Measurements from ENCODE around the gene PRUNE2. TPM values are rescaled to one million over a fixed set of nuclear protein-coding genes. Genes with fewer than 3 reads are reported as not detected.

PRUNE2 gene
- polyA plus RNA-seq, 1 experiment = 0.78 TPM

DNA sequence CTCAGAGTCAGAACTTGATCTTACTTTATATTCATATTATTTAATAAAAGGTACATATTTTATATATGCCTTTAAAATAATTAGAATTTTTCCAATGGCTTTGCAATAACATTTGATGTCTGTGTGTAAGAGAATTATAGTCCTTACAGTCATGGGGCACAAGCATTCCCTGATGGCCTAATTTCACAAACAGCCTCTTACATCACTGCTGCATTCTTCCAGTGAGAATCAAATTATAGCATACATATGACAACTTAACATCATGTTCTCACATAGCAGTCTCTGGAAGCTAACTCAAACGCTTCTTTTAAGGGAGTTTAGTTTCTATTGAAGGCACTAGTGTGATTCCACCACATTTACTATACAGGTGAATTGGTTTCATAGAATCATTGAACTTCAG lies 15.3 kb upstream of the PRUNE2 start:
- POLR2A ChIA-PET = no interaction called here
- H3K4me3 ChIP-seq (ENCODE audit: low read depth, low read length) = no peak overlapping the region
- H3K36me3 ChIP-seq (ENCODE audit: control insufficient read depth, insufficient read depth, low read length) = no peaks in the 10 kb centered on the region
- no peak for DNase-seq (ENCODE audit: low read depth)
- CTCF ChIA-PET = interaction anchor here (0.7 kb wide), 1 partner anchor 52 kb away, joined by 4 read pairs; no protein-coding TSS in a partner anchor
- H3K27me3 ChIP-seq (ENCODE audit: control insufficient read depth, insufficient read depth, low read length) = peaks cover 6% of the 10 kb centered on the region; the same call in 1 of the 2 replicates
- TF ChIP-seq, protein P1, sequence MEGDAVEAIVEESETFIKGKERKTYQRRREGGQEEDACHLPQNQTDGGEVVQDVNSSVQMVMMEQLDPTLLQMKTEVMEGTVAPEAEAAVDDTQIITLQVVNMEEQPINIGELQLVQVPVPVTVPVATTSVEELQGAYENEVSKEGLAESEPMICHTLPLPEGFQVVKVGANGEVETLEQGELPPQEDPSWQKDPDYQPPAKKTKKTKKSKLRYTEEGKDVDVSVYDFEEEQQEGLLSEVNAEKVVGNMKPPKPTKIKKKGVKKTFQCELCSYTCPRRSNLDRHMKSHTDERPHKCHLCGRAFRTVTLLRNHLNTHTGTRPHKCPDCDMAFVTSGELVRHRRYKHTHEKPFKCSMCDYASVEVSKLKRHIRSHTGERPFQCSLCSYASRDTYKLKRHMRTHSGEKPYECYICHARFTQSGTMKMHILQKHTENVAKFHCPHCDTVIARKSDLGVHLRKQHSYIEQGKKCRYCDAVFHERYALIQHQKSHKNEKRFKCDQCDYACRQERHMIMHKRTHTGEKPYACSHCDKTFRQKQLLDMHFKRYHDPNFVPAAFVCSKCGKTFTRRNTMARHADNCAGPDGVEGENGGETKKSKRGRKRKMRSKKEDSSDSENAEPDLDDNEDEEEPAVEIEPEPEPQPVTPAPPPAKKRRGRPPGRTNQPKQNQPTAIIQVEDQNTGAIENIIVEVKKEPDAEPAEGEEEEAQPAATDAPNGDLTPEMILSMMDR (IDR thresholded peaks at IDR 0.05; ENCODE audit: insufficient read depth, low read depth, low read length) = no peak

DNA sequence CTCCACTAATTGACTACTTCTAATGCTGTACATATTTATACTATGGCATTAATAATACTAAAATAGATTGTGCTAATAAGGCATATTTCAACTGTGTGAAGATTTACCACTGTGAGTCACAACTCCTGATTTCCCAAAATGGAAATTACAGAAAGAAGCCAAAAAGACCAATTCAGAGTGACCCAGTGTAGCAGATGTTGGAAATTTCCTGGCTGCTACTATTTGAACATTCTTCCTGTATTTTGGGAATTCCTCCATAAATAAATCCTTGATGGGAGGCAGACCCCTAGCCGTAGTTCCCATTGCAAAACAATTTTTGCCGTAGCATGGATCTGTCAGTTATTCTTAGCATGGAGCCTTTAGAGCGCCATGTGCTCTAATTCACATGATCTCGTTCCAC lies 11.4 kb upstream of the PRUNE2 start:
- POLR2A ChIA-PET = no interaction called here
- peaks cover 9% of the 10 kb centered on the region; the same call in 1 of the 2 replicates for H3K27me3 ChIP-seq (ENCODE audit: control insufficient read depth, insufficient read depth, low read length)
- no peaks in the 10 kb centered on the region for H3K36me3 ChIP-seq (ENCODE audit: control insufficient read depth, insufficient read depth, low read length)
- no peak overlapping the region for H3K4me3 ChIP-seq (ENCODE audit: low read depth, low read length)
- no peak for DNase-seq (ENCODE audit: low read depth)
- CTCF ChIA-PET = no interaction called here
- TF ChIP-seq, protein P1 (IDR thresholded peaks at IDR 0.05; ENCODE audit: insufficient read depth, low read depth, low read length) = no peak

DNA sequence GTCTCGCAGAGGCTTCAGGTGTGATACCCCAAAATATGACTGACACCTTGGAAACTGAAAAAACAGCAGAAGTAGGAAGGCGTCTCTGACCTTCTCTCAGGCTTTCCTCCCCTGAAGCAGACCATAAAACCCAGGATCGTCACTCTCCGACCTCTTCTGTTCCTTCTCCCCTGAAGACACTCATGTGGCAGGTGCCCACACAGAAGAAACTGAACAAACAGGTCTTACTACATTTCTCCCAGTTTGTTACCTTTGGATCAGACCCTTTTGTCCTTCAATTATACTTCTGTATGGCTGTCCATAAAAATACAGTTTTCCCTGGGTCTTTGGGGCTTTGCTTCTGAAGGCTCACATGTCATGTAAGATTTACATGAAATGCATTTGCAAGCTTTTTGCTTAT lies 10.3 kb upstream of the PRUNE2 start:
- no peak for DNase-seq (ENCODE audit: low read depth)
- peaks cover 9% of the 10 kb centered on the region; the same call in 1 of the 2 replicates for H3K27me3 ChIP-seq (ENCODE audit: control insufficient read depth, insufficient read depth, low read length)
- POLR2A ChIA-PET = no interaction called here
- TF ChIP-seq, protein P1 (IDR thresholded peaks at IDR 0.05; ENCODE audit: insufficient read depth, low read depth, low read length) = no peak
- CTCF ChIA-PET = no interaction called here
- H3K4me3 ChIP-seq (ENCODE audit: low read depth, low read length) = no peak overlapping the region
- no peaks in the 10 kb centered on the region for H3K36me3 ChIP-seq (ENCODE audit: control insufficient read depth, insufficient read depth, low read length)

DNA sequence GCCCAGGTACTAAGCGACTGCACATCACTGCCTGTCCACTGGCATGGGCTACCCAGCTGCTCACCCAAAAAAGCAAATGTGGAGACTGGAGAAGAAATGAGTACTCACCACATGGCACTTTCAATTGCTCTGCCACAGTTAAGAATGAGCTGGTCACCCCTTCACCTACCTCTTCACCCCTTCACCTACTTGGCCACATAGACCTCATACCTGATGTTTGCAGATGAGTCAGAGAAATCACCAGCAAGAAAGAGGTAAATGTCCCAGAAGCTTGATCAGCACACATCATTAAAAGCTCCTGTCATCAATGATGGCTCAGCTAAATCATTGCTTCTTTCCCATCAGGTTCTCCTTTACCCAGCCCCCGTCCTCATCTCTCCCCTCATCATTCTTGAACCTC lies 7.6 kb upstream of the PRUNE2 start:
- TF ChIP-seq, protein P1 (IDR thresholded peaks at IDR 0.05; ENCODE audit: insufficient read depth, low read depth, low read length) = no peak
- CTCF ChIA-PET = no interaction called here

DNA sequence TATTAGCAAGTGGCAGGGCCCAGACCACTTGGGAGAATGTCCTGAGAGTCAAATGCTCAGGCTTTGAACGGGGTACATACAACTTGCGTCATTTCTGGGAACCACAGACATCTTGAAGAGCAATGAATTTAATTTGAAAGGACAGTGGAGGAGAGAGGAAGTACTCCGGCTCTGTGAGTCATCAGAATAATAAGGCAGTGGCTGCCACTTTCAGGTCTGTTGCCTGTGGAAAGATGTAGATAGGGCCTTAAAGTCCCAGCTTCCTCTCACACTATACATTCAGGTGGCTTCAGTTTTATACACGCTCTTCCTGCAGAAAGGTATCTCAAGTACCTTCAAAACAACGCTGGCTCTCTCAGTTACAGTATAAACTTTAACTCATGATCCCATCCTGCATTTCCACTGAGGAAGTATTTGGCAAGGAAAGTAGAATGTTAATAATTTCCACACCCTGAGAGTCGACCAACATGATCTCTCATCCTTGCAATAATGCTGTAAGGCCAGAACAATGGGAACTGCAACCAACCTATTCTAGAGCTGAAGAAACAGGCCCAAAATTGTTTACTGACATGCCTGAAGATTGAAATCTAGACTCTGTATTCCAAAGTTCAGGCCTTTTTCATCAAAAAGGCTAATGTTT lies 6.8 kb upstream of the PRUNE2 start:
- no peaks in the 10 kb centered on the region for H3K36me3 ChIP-seq (ENCODE audit: control insufficient read depth, insufficient read depth, low read length)

More for the DNA sequence above, 7.6 kb upstream of the PRUNE2 start:
- Histone ChIP-seq H3K4me3 (ENCODE audit: low read depth, low read length) (no peak overlapping the region), H3K36me3 (ENCODE audit: control insufficient read depth, insufficient read depth, low read length) (no peaks in the 10 kb centered on the region), H3K27me3 (ENCODE audit: control insufficient read depth, insufficient read depth, low read length) (peaks cover 8% of the 10 kb centered on the region; the same call in 1 of the 2 replicates)
- DNase-seq (ENCODE audit: low read depth) = no peak
- POLR2A ChIA-PET = no interaction called here

More for the DNA sequence above, 6.8 kb upstream of the PRUNE2 start:
- Histone ChIP-seq H3K4me3 (ENCODE audit: low read depth, low read length) (no peak overlapping the region), H3K27me3 (ENCODE audit: control insufficient read depth, insufficient read depth, low read length) (peaks cover 8% of the 10 kb centered on the region; the same call in 1 of the 2 replicates)
- ChIA-PET POLR2A (no interaction called here), CTCF (no interaction called here)
- TF ChIP-seq, protein P1 (IDR thresholded peaks at IDR 0.05; ENCODE audit: insufficient read depth, low read depth, low read length) = no peak
- no peak for DNase-seq (ENCODE audit: low read depth)
